ENCODE data around the gene AKT1S1.
A peak's percentile ranks its signal among the peaks of the same experiment; 100 is the strongest.

The AKT1S1 gene

DNA sequence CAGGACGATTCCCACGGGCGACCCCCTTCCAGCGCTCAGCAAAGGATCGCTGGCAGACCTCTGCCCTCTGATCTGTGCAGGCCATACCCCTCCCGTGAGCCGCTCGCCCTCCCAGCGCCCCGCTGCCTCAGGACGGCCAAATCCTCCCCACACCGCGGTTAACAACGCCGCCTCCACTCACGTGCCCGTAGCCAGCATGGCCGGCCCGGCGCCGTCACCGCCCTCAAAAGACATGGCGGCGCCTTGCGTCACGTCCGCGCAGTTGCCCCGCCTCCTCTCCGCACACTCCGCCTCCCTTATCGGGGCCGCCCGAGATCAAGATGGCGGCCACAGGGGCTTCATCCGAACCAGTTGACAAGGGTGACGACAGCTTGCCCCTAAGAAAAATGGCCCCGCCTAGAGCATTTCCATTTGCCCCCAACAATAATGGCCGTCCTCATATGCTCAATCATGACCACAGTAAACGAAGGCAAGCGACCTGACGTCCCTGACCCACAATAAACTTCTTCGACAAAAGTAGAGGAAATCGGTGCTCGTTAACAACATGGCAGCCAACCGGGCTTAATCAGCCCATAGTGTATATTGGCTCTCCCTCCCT is 634 bp downstream of the AKT1S1 start:
- H3K9me3 ChIP-seq (ENCODE audit: control insufficient read depth, low read length): no peaks in the 10 kb centered on the region
- H3K4me2 ChIP-seq (ENCODE audit: low read length): peak overlapping the region; percentile 90
- TF ChIP-seq, protein P1, sequence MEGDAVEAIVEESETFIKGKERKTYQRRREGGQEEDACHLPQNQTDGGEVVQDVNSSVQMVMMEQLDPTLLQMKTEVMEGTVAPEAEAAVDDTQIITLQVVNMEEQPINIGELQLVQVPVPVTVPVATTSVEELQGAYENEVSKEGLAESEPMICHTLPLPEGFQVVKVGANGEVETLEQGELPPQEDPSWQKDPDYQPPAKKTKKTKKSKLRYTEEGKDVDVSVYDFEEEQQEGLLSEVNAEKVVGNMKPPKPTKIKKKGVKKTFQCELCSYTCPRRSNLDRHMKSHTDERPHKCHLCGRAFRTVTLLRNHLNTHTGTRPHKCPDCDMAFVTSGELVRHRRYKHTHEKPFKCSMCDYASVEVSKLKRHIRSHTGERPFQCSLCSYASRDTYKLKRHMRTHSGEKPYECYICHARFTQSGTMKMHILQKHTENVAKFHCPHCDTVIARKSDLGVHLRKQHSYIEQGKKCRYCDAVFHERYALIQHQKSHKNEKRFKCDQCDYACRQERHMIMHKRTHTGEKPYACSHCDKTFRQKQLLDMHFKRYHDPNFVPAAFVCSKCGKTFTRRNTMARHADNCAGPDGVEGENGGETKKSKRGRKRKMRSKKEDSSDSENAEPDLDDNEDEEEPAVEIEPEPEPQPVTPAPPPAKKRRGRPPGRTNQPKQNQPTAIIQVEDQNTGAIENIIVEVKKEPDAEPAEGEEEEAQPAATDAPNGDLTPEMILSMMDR (IDR thresholded peaks at IDR 0.05): no peak
- H3K27me3 ChIP-seq (ENCODE audit: control insufficient read depth, insufficient read depth, low read length): no peaks in the 10 kb centered on the region
- peak overlapping the region; percentile 96 for H3K27ac ChIP-seq
- H3K79me2 ChIP-seq: peaks cover 11% of the 10 kb centered on the region
- peaks cover 6% of the 10 kb centered on the region for H3K4me1 ChIP-seq
- H3K9ac ChIP-seq: peak overlapping the region; percentile 64
- peak overlapping the region; percentile 100 for H3K4me3 ChIP-seq (ENCODE audit: low read depth, low read length)
- H2AFZ ChIP-seq: peak overlapping the region; percentile 85
- H3K36me3 ChIP-seq (ENCODE audit: control insufficient read depth, insufficient read depth, low read length): no peaks in the 10 kb centered on the region

DNA sequence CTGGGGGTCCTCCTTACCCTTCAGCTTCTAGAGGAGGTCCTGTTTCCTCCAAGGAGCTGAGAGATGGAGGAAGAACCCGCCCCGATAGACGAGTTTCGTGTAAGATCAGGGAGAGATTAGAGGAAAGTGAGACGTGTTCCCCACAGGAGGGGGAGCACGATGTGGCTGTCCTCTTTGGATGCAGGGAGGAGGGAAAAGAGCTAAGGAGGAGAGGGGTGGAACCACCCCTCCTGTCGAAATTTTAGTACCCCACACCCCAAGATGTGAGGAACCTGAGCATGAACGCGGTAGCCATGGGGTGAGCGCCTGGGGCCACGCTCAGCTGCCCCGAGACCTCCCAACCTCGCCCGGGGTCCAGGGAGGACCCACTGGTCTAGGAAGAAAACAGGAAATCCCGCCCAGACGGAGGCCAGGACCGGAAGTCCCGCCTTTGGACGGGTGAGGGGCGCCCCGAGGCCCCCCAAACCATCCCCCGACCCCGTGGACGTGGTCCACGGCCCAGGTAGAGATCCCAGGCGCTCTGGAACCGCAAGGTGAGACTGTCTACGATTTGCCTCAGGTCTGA is 1.2 kb downstream of the AKT1S1 start:
- Histone ChIP-seq H3K4me1 (peaks cover 6% of the 10 kb centered on the region), H3K9me3 (ENCODE audit: control insufficient read depth, low read length) (no peaks in the 10 kb centered on the region), H3K4me2 (ENCODE audit: low read length) (peak overlapping the region; percentile 90), H3K36me3 (ENCODE audit: control insufficient read depth, insufficient read depth, low read length) (no peaks in the 10 kb centered on the region), H2AFZ (peak overlapping the region; percentile 85), H3K9ac (peak overlapping the region; percentile 64), H3K79me2 (peaks cover 11% of the 10 kb centered on the region), H3K27me3 (ENCODE audit: control insufficient read depth, insufficient read depth, low read length) (no peaks in the 10 kb centered on the region), H3K27ac (peak overlapping the region; percentile 96), H3K4me3 (ENCODE audit: low read depth, low read length) (peak overlapping the region; percentile 100)
- TF ChIP-seq, protein P1 (IDR thresholded peaks at IDR 0.05): no peak

DNA sequence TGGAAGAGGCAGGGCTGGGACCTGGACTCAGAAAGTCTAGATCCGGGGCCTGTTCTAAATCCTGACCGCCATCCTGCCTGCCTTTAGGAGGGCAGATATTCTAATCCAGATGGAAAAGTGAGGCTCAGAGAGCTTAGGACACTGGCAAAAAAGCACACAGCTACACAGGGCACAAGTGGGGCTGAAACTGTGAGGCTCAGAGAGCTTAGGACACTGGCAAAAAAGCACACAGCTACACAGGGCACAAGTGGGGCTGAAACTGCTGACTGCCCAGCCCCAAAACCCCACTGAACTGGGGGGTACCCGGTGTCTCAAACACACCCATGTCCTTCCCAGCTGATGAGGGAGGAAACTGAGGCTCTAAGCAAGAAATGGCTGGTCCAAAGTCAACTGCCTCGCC is 2.0 kb downstream of the AKT1S1 start:
- Histone ChIP-seq H3K4me1 (peaks cover 10% of the 10 kb centered on the region), H3K4me3 (ENCODE audit: low read depth, low read length) (peak overlapping the region; percentile 100)
- TF ChIP-seq, protein P1 (IDR thresholded peaks at IDR 0.05): no peak

DNA sequence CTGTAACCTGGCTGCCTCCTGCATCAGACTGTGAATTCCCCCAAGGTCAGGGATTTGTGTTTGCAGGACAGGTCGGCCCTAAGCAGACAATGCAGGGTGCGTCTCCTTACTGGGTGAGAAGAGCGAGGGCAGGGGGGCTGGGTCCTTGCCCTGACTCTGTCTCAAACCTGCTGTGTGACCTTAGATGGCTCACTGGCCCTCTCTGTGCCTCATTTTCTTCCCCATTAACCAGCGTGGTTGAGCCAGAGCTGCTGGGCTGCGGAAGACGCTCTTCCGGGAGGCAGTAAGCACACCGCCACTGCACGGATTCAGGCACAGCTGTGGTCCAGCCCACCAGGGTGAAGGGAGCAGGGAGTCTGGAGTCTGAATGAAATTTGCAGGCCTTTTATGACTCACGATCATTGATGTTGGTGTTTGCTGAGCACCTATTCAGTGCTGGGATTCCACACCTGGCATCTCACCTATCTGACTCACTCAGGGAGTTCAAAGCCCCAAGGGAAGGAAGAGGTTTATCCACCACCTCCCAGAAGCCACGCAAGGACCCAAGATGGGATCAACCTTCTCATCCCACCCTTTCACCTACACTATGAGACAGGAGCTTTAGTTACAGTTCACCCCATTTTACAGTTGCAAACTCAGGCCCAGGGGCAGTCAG is 2.5 kb downstream of the AKT1S1 start:
- H3K27ac ChIP-seq: no peak overlapping the region

More for the DNA sequence above, 2.0 kb downstream of the AKT1S1 start:
- H3K27me3 ChIP-seq (ENCODE audit: control insufficient read depth, insufficient read depth, low read length): no peaks in the 10 kb centered on the region
- peak overlapping the region; percentile 90 for H3K4me2 ChIP-seq (ENCODE audit: low read length)
- no peak overlapping the region for H3K9ac ChIP-seq
- H3K27ac ChIP-seq: peak overlapping the region; percentile 96
- no peaks in the 10 kb centered on the region for H3K36me3 ChIP-seq (ENCODE audit: control insufficient read depth, insufficient read depth, low read length)
- peaks cover 14% of the 10 kb centered on the region for H3K79me2 ChIP-seq
- no peak overlapping the region for H2AFZ ChIP-seq
- H3K9me3 ChIP-seq (ENCODE audit: control insufficient read depth, low read length): no peaks in the 10 kb centered on the region

More for the DNA sequence above, 2.5 kb downstream of the AKT1S1 start:
- Histone ChIP-seq H3K9me3 (ENCODE audit: control insufficient read depth, low read length) (no peaks in the 10 kb centered on the region), H3K4me2 (ENCODE audit: low read length) (no peak overlapping the region), H3K79me2 (peaks cover 14% of the 10 kb centered on the region), H3K36me3 (ENCODE audit: control insufficient read depth, insufficient read depth, low read length) (no peaks in the 10 kb centered on the region), H3K4me1 (peaks cover 12% of the 10 kb centered on the region), H3K27me3 (ENCODE audit: control insufficient read depth, insufficient read depth, low read length) (no peaks in the 10 kb centered on the region), H2AFZ (no peak overlapping the region), H3K9ac (no peak overlapping the region), H3K4me3 (ENCODE audit: low read depth, low read length) (no peak overlapping the region)
- TF ChIP-seq, protein P1 (IDR thresholded peaks at IDR 0.05): no peak
